Kidney (tissue), 14 donors: Measurements from ENCODE around the gene HES1. TPM values are rescaled to one million over a fixed set of nuclear protein-coding genes. Genes with fewer than 3 reads are reported as not detected.

Experiments used
- DNase-seq, 5 donors: peaks; one replicate each; pipeline ENCODE4 v3.0.0-alpha.2; 2013 to 2020
- FAIRE-seq: peaks from 2 replicates; lab custom pipeline; 2012; peaks lifted over from hg19 to GRCh38; lab: Jason Lieb, UNC
- H3K27ac ChIP-seq, 2 donors: one replicate each; pipeline ENCODE4 v1.7.0; 2013; ENCODE audit warnings: low read depth in 2 of 2, low read length in 2 of 2, inconsistent platforms in 1 of 2
- H3K27me3 ChIP-seq: one replicate; pipeline ENCODE4 v1.7.1; 2013; ENCODE audit warnings: low read length, inconsistent platforms; ENCODE audit not compliant: control insufficient read depth, insufficient read depth
- H3K36me3 ChIP-seq, 3 donors: one replicate each; pipeline versions ENCODE4 v1.7.0 to v1.7.1; 2013; ENCODE audit warnings: low read length in 3 of 3, control low read depth in 1 of 3, inconsistent platforms in 1 of 3; ENCODE audit not compliant: insufficient read depth in 3 of 3, control insufficient read depth in 2 of 3
- H3K4me1 ChIP-seq, 3 donors: one replicate each; pipeline versions ENCODE4 v1.7.0 to v1.7.1; 2013; ENCODE audit warnings: low read length in 3 of 3, inconsistent platforms in 1 of 3, low read depth in 1 of 3; ENCODE audit not compliant: control insufficient read depth in 2 of 3, insufficient read depth in 2 of 3
- H3K4me3 ChIP-seq, 3 donors: one replicate each; pipeline versions ENCODE4 v1.7.0 to v1.8.1; 2013; ENCODE audit warnings: low read length in 3 of 3, control low read depth in 1 of 3, inconsistent platforms in 1 of 3
- H3K9ac ChIP-seq, 3 donors: one replicate each; pipeline versions ENCODE4 v1.7.0 to v1.7.1; 2013; ENCODE audit warnings: low read length in 3 of 3, control low read depth in 1 of 3, inconsistent platforms in 1 of 3
- H3K9me3 ChIP-seq, 3 donors: one replicate each; pipeline versions ENCODE4 v1.7.0 to v1.7.1; 2013; ENCODE audit warnings: low read length in 3 of 3, control low read depth in 1 of 3, inconsistent platforms in 1 of 3; ENCODE audit not compliant: control insufficient read depth in 2 of 3, insufficient read depth in 1 of 3
- CTCF ChIP-seq: IDR thresholded peaks from 3 replicates; pipeline ENCODE4 v1.5.1; 2012; ENCODE audit warnings: mild to moderate bottlenecking, moderate library complexity, borderline replicate concordance; ENCODE audit not compliant: insufficient read depth; ENCODE audit errors: extremely low read depth
- intact Hi-C: fragments of 100-400 bp; cut with DNase I; formaldehyde crosslinking; loops from one replicate; pipeline ENCODE4 v1.11.1; 2022
- polyA plus RNA-seq: library from polyadenylated mRNA; stranded (reverse); fragments of 350-450 nt; fragmentation: Illumina TruSeq; extraction: RNeasy Lipid Tissue Mini Kit (QIAGEN cat#74804); gene quantifications from one replicate; pipeline ENCODE4 v1.2.3, GENCODE V29; 2014; ENCODE audit warnings: low read depth, low replicate concordance; ENCODE audit not compliant: insufficient read depth
- total RNA-seq: library from RNA; stranded (reverse); fragmentation: NEBNext Ultra II Directional; extraction: Animal tissue kit (Norgen Biotek cat#: 25700); gene quantifications from one replicate; pipeline ENCODE4 v1.2.1, GENCODE V29; 2021
- donor health status: control.
- donor health status: control.
- donor health status: control.
- donor health status: control.
- donor health status: control.
- donor health status: DM: yes; HTN: yes; CAD: no.
- donor health status: Normal renal cell carcinoma (clear cell type).

Gene HES1
- total and polyA plus RNA-seq, 2 donors from 2014 or later, result 44.3 to 77.4 TPM

GRCh38 chr3:194183271-194183670 is 47.3 kb downstream of the HES1 start:
- no peak for TF ChIP-seq CTCF
- intact Hi-C loops, result no loop called here
- no peak overlapping the region for H3K4me3 ChIP-seq
- H3K27ac ChIP-seq, result no peak overlapping the region
- no peak for DNase-seq
- no peaks in the 10 kb centered on the region for H3K9me3 ChIP-seq
- H3K36me3 ChIP-seq, result no peaks in the 10 kb centered on the region
- no peak for FAIRE-seq
- no peak overlapping the region for H3K9ac ChIP-seq
- H3K27me3 ChIP-seq, result no peaks in the 10 kb centered on the region
- H3K4me1 ChIP-seq, result peaks cover 2 to 6% (median 5%) of the 10 kb centered on the region in 3 donors

- TF ChIP-seq CTCF, result no peak
- intact Hi-C loops, result no loop called here
- Histone ChIP-seq H3K9me3 (no peaks in the 10 kb centered on the region), H3K27me3 (no peaks in the 10 kb centered on the region), H3K4me1 (peaks cover 2 to 6% (median 5%) of the 10 kb centered on the region in 3 donors), H3K36me3 (no peaks in the 10 kb centered on the region), H3K4me3 (no peak overlapping the region), H3K27ac (no peak overlapping the region), H3K9ac (peak overlapping the region in 1 of 3 donors; percentile 17)
- peak in 3 of 5 donors; percentile 78 to 90 (median 84) for DNase-seq
- FAIRE-seq, result no peak
These were observed 48.4 kb downstream of the HES1 start for GRCh38 chr3:194184265-194184751.

- Histone ChIP-seq H3K27me3 (no peaks in the 10 kb centered on the region), H3K4me3 (no peak overlapping the region), H3K36me3 (no peaks in the 10 kb centered on the region), H3K9ac (no peak overlapping the region), H3K4me1 (peaks cover 2 to 6% (median 5%) of the 10 kb centered on the region in 3 donors), H3K9me3 (no peaks in the 10 kb centered on the region), H3K27ac (no peak overlapping the region)
- FAIRE-seq (no peak), DNase-seq (no peak)
- intact Hi-C loops, result no loop called here
- no peak for TF ChIP-seq CTCF
These were observed 48.9 kb downstream of the HES1 start for GRCh38 chr3:194184801-194185200.

- no peaks in the 10 kb centered on the region for H3K27me3 ChIP-seq
- intact Hi-C loops, result no loop called here
- FAIRE-seq (no peak), DNase-seq (peak in 3 of 5 donors; percentile 66 to 80 (median 74))
- no peaks in the 10 kb centered on the region for H3K9me3 ChIP-seq
- H3K36me3 ChIP-seq, result no peaks in the 10 kb centered on the region
- no peak overlapping the region for H3K9ac ChIP-seq
- no peak overlapping the region for H3K4me3 ChIP-seq
- no peak for TF ChIP-seq CTCF
- no peak overlapping the region for H3K27ac ChIP-seq
- peaks cover 2 to 6% (median 5%) of the 10 kb centered on the region in 3 donors for H3K4me1 ChIP-seq
These were observed 49.3 kb downstream of the HES1 start for GRCh38 chr3:194185221-194185620.
